Astrocyte of the hippocampus (primary cell): ENCODE measurements around the gene GTPBP8.
A peak's percentile ranks its signal among the peaks of the same experiment; 100 is the strongest.

Experiments
- DNase-seq: peaks from one replicate; pipeline ENCODE4 v3.0.0; 2011; ENCODE audit warnings: low read depth, low spot score

Gene GTPBP8

DNA sequence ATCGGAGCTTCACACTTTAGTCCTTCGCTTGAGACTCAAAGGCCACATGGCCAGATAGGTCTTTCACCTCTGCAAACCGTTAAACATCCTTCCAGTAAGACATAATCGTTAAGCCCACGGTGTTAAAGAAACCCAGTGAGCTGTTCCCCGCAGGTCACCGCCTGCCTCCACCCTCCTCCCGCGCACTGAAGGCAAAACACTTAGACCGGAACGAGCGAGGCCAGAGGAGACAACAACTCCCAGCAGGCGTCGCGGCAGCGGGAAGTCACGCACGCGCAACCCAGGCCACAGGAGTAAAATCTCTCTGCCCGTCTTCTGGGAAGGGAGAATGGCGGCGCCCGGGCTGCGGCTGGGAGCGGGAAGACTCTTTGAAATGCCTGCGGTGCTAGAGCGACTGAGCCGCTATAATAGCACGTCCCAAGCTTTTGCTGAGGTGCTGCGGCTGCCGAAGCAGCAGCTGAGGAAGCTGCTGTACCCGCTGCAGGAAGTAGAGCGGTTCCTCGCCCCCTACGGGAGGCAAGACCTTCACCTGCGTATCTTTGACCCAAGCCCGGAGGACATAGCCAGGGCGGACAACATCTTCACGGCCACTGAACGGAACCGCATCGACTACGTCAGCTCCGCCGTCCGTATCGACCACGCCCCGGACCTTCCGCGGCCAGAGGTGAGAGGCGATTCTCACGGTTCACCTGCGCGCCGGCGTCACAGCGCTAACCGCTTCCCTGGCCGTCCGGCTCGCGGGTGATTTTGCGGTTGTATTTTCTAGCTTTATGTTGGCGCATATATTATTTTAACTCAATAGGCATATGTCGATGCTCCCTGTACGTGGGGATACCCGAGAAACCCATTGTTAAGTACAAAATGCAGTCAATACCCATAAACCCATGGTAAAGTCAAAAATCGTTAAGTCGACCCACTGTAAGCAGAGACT lies at the start of gene GTPBP8:
GTPBP8 (plus strand) TSS at position 313 of the 931 bp plus-strand sequence; CDS start at position 329, 16 bp downstream.
- DNase-seq: peak; percentile 94

DNA sequence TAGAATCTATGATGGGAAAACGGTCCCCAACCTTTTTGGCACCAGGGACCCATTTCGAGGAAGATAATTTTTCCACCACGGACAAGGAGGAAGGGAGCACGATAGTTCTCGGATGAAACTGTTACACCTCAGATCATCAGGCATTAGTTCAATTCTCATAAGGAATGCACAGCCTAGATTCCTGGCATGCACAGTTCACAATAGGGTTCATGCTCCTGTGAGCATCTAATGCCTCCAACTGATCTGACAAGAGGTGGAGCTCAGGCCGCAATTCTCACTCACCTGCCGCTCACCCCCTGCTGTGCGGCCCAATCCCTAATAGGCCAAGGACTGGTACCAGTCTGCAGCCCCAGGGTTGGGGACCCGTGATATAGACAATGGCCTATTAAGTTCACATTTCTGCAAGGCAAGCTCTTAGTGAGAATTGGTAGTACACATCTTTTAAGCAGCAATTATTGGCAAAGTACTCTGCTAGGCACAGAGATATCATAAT lies 42.4 kb upstream of the GTPBP8 start:
- no peak for DNase-seq

DNA sequence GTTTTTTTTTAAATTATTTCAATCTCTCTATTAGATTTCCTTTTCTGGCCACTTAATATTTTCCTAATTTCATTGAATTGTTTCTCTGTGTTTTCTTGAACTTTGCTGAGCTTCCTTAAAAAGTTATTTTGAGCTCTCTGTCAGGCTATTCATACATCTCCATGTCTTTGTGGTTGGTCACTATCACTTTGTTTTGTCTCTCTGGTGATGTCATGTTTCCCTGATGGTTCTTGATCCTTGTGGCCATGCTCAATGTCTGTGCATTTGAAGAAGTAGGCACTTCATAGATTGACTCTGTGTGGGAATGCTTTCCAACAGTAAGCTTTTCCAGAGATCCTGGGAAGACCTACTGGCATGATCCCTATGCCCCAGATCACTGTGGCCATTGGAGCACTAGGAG lies 34.4 kb upstream of the GTPBP8 start:
- no peak for DNase-seq

DNA sequence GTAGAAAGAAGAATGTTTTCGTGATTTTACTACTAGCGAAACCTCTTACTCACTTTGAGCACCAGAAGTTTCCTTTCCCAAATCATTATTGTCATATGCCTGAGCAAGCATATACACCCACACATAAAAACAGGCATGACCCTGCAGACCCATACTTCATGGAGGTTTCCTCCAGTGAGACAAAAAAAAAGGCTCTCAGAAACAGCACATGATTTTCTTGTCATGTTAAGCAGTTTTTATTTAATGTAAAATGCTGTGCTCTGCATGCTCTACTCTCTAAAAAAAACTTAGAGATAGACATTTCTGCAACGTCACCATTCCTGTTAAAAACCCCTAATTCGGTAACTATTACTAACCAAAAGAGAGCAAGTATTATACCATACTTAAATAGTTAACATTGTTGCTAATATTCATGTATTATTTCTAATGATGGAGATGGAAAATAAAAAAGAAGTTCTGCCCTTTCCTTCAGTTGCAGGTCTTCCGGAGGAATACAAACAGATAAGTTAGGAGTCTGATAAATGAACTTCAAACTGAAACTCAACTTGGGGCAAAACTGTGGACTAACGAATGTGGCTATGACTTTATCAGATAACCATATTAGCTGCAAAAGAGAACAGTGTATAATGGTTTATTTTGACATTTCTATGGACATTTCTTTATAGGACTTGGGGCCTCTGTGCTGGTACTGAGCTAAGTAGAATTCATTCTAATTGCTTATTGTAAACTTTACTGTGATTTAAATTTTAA lies 31.8 kb upstream of the GTPBP8 start:
- DNase-seq: no peak

DNA sequence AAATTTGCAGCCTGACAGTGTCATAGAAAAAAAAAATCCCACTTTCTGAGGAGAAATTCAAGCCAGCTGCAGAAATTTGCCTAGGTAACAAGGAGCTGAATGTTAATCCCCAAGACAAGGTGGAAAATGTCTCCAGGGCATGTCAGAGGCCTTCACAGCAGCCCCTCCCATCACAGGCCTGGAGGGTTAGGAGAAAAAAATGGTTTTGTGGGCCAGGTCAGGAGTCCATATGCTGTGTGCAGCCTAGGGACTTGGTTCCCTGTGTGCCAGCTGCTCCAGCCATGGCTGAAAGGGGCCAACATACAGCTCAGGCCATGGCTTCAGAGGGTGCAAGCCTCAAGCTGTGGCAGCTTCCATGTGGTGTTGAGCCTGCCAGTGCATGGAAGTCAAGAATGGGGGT lies 27.1 kb upstream of the GTPBP8 start:
- no peak for DNase-seq

DNA sequence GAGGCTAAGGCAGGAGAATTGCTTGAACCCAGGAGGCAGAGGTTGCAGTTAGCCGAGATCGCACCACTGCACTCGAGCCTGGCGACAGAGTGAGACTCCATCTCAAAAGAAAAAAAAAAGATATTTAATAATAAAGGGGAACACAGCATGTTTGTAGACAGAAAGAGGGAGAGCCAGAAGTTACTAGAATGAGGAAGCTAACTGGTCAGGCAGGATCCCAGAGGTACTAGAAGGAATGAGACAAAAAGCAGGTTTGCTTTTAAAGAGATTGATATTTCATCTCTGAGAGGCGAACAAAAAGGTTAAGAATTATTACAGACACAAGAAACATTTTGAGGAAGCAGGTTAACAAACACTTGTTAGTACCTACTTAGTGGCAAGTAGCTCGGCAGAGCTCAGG lies 25.1 kb upstream of the GTPBP8 start:
- DNase-seq: no peak

DNA sequence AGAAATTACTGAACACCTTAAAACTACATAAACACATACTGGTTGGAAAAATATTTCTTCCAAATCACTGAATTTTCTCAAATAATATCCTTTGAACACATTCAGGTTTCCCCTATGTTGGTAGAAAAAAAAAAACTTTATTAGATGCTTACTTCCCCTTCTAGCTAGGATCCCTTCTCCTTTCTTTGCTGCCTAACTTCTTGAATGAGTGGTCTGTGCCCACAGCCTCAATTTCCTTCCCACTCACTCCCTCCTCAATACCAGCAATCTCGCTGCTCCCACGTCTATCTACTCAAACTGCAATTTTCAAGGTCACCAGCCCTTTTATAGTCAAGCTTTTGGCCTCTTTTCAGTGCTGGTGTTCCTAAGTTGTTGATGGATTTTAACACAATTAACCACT lies 24.2 kb upstream of the GTPBP8 start:
- no peak for DNase-seq

DNA sequence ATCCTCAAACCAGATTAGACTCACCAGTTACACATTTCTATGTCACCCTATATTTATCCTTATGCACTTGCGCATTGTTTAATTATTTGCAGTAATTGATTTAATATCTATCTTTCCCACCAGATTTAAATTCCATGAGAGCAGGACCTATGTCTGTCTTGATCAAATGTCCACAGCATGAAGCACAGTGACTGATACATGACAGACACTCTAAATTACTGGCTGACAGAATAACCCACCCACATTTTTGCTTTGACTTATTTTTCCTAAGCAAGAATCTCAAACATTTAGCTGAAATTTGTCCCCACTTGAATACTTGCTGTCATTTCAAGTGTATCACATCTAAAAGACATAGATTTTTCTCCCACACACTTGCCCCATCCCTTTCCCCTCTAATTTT lies 23.4 kb upstream of the GTPBP8 start:
- DNase-seq: no peak

DNA sequence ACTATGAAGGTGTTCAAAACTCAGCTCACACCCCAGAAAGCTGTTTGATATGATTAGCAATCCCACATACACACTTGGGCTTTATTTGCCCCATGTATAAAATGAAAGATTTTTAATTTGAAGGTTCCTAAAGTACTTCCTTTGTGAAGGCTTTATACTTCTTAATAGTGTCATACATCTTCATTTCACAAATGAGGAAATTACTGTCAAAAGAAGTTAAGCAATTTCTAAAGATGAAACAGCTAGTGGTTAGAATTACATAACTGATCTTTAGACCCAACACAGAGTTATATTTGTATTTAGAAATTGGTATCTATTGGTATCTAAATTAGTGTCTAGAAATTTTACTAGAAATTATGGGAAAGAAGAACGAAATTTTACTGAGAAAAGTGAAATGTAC lies 23.0 kb upstream of the GTPBP8 start:
- no peak for DNase-seq

DNA sequence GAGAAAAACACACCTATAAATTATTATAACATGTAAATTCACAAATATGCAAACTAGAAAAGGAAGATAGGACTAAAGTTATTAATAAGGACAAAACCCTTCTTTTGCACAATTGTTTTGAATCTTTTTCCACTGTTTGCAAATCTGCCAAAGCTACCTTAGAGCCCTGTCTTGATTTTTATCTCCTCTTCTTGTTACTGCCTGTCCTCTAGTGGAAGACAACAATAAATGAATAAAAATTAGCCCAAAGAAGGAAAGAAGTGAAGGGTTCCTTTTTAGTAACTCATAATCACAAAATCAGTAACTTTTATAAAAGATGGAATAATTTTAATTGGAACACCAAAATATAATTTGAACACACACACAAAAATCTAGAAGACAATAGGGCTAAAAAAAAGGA lies 18.6 kb upstream of the GTPBP8 start:
- no peak for DNase-seq

DNA sequence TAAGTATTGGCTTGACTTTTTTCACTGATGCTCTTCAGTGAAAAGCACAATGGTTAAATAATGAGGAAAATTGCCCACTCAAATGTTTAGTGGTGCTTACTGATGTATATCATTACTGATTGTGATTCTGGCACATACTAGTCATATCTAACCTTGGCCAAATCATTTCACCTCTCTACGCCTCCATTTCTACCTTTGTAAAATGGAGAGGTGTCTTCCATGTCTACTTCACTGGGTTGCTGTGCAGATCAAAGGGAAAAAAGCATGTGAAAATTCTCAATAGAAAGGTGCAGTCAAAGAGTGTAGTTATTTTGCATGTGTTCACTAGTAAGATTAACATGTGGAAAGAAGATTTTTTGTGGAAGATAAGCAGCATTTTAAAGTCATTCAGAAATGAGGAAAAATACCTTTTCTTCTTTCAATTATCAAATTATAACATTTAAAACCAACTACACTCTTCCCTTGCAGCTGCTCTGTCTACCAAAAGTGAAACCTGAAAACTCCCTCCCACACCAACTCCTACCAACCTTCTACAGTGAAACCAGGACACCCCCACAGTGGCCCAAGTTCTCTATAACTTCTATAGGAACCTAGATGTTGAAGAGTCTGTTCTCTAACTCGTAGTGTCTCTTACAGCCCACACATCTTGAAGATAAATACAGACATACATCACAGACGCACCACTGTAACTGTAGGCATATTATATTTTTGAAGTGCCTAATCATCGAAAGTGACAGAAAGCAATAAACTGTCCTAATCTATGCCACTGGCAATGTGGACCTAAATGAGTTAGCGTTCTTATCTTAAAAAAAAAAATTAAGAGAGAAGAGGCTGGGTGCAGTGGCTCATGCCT lies 17.2 kb upstream of the GTPBP8 start:
- DNase-seq: no peak

DNA sequence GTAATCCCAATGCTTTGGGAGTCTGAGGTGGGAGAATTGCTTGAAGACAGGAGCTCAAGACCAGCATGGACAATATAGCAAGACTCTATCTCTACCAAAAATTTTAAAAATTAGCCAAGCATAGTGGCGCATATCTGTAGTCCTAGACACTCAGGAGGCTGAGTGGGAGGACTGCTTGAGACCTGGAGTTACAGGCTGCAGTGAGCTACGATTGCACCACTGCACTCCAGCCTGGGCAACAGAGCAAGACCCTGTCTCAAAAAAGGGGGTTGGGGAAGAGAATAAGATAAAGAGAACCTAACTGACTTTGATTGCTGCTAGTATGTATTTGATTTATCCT lies 16.6 kb upstream of the GTPBP8 start:
- DNase-seq: no peak

DNA sequence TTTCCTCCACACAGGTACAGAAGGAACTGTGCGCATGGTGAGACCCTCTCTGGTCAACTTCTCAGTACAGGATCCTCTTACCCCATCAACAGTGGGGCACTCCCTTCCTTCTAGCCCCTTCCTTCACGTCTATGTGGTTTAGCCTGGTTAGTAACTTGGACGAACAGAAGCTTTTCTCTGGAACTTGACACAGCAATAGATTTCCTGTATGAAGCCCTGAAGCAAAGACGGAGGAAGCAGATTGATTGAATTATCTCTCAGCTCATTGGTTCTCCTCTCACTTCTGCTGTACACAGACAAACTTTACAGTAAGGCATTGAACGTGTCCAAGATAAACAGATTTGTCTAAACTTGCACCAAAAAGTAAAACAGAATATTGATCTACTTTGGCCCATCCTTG lies 15.9 kb upstream of the GTPBP8 start, which contains the start of gene CD200R1:
CD200R1 (minus strand) TSS at position 210 of the 400 bp plus-strand sequence. CDS start 246 bp downstream, outside the sequence.
- no peak for DNase-seq

DNA sequence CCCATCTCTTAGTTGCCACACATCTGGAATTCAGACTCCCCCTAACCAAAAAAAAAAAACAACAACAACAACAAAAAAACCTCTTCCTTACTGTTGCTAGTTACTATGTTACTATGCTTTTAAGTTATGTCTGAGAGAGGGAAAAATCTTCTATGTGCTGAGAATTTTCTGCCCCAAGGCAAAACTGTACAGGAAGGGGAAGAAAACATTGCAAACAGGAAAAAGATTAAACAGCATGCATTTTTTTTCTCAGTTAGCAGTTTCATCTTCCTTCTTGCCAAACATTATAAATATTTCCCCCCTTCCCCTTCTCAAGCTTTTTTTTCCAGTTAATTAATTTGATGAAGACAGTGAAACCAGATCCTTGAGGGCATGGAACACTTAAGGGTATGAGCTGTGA lies 14.8 kb upstream of the GTPBP8 start:
- DNase-seq: no peak

DNA sequence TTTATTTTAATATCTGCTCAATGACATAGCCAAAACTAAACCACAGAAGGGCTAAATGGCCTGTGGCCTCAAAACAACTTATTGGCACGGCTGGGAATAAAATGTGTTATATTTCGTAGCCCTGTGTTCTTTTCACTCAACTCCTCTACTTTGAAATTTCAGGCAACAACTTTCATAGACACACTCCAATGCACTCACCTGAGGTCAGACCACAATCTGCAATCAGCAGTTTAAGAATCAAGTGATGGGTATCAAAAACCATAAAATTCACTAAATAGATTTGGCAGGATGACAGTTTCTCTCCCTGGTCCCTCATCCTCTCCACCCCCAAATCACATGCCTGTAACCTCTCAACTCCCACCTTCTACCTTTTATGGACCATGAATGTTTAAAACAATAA lies 13.8 kb upstream of the GTPBP8 start:
- DNase-seq: no peak

DNA sequence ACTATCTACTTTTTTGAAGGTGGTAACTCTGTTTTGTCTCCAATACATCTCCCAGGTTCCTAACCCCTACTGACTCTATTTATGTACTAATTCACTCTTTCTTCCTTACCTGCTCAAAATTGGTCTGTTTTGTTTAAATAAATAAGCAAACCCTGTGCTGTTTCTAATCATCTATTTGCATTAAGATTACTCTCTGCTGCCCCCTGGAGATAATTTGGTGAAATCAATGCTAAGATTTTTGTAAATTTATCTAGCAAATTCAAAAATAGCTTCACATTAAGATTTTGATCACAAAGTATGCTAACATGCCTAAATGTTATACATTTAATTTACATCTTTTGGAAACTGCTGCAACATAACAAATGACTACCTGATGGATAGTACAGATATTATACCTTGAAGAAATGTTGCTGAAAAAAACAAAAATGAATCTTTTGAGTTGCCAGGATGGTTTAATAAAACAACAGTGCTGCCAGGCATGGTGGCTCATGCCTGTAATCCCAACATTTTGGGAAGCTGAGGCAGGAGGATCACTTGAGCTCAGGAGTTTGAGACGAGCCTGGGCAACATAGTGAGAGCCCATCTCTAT lies 11.4 kb upstream of the GTPBP8 start:
- DNase-seq: peak; percentile 50

DNA sequence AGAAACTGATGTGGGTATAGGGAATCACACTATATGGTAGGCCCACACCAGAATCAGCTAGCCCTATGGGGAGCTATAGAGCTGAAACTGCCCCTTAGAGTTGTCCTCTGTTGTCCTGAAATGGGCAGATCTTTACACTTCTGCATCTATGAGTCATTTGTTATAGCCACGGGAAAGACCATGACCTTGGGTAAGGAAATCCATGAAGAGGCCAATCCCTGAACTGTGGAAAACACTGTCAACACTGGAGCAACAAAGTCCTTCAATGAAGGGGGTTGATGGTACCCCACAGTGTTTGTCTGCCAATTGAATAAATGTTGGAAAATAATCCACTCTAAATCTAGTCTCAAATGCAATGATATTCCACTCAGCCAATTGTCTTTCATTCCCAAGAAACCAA lies 10.7 kb upstream of the GTPBP8 start:
- DNase-seq: no peak

DNA sequence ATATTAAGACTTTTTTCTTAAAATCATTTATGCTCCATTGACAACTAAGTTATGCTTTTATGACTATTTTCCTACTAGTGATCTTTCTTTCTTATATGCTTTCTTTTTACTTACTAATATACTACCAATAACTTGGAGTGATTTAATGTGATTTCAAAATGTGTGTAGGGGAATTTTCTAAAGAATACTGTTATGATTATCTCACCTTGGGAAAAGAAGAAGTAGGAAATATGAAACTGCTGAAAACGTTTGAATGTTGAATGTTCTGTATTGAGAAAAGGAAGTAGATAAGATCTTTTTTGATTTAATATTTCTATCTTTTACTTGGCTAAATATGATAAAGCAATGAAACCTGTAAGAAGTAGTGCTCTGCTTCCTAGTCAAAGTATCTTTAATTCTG lies 8.1 kb upstream of the GTPBP8 start:
- no peak for DNase-seq

DNA sequence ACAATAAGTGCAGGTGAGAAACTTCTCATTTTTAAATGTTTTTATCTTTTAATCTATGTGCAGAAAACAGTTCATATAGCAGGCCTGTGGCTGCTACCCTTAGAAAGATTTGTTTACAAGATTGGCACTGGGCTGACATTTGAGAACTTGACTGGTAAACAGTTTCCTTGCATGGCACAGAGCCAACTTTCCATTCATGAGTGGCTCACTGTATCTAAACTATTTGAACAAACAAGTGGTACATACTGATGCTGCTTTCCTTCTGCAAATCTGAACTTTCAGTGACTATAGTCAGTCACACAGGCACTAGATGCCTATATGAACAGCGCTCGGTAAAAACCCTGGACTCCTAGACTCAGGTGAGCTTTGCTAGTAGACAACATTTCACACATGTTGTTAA lies 6.3 kb upstream of the GTPBP8 start:
- DNase-seq: peak; percentile 59

DNA sequence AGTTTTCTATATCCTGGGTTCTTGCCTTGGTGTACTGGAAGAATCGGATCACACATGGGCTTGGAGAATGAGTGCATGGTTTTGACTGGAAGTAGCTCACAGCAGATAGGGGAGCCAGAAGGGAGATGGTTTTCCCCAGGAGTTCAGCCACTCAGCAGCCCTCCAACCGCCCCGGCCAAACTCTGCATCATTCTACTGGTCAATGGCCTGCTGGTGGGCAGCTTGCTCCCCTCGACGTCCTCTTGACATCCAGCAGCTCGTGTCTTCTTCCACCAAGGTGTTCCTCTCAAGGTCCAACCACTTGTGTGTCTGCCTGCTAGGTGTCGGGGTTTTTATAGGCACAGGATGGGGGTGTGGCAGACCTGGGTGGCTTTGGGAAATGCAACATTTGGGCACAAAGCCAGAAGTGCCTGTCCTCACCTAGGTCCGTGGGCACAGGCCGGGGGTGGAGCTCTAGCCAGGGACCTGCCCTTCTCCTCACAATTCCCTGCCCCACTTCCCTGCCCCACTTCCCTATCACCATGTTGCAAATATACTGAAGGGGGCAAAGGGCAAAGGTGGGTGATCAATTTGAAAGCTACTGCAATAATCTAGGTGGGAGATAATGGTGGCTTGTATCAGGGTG lies 3.0 kb upstream of the GTPBP8 start:
- DNase-seq: no peak

DNA sequence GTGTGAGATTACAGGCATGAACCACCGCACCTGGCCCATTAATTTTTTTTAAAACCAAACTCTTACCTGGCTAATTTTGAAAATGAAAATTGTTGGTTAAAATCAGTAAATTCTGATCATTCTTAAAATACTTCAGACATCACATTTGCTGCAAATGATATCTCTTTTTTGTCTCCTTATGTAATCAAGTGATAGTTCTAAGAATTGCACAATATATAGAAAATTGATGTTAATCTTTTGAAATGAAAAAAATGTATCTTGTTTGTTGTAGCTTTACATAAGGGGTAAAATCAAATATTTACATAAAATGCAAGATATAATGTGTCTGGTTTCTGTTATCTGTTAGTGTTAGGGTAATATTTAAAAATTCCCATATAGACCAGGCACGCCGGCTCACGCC lies 5.0 kb downstream of the GTPBP8 start:
- no peak for DNase-seq
